T-cell (primary cell): ENCODE results near the gene PDZRN4. TPM values are rescaled to one million over a fixed set of nuclear protein-coding genes. Genes with fewer than 3 reads are reported as not detected.

Experiments
- ATAC-seq, 4 experiments: fragments of 200-7000 bp in 3 of 4; fragments of 150-1000 bp in 1 of 4; cut with Tn5 transposase; replicated peaks in 1 of 4; 1 replicate in 3 of 4; 2 replicates in 1 of 4; pipeline ENCODE4 v1.10.0; 2021; ENCODE audit warnings: moderate library complexity in 3 of 4, mild to moderate bottlenecking in 2 of 4, moderate number of reproducible peaks in 1 of 4
- CTCF ChIA-PET, 2 donors: fragments of 300-600 bp; sonication (Branson Sonifier 250); formaldehyde crosslinking; loops; one replicate each; lab custom pipeline; 2022; ENCODE audit warnings: antibody characterized with exemption in 2 of 2; lab: Charles Lee
- POLR2A ChIA-PET, 2 donors: fragments of 300-600 bp; sonication (Branson Sonifier 250); formaldehyde crosslinking; loops; one replicate each; lab custom pipeline; 2022; ENCODE audit warnings: antibody characterized with exemption in 2 of 2; lab: Charles Lee
- DNase-seq, 35 experiments: peaks; one replicate each; pipeline versions ENCODE4 v3.0.0 to v3.0.0-alpha.2; 2013 to 2023
- H3K27ac ChIP-seq: one replicate; pipeline ENCODE4 v1.5.1; 2013; ENCODE audit warnings: low read length
- H3K27me3 ChIP-seq, 2 experiments: replicated peaks in 1 of 2; 1 replicate in 1 of 2; 2 replicates in 1 of 2; pipeline versions ENCODE4 v1.6.1 to v1.7.0; 2013; ENCODE audit warnings: low read length in 1 of 2, mixed read lengths in 1 of 2; ENCODE audit not compliant: control insufficient read depth in 2 of 2, insufficient read depth in 2 of 2; ENCODE audit errors: extremely low read depth in 1 of 2
- H3K36me3 ChIP-seq, 2 donors: 1 replicate in 1 of 2; 2 replicates in 1 of 2; pipeline versions ENCODE4 v1.6.1 to v1.7.0; 2013; ENCODE audit warnings: low read length in 1 of 2; ENCODE audit not compliant: control insufficient read depth in 2 of 2, insufficient read depth in 1 of 2; ENCODE audit errors: extremely low read depth in 1 of 2
- H3K4me1 ChIP-seq, 2 experiments: 1 replicate in 1 of 2; 2 replicates in 1 of 2; pipeline versions ENCODE4 v1.6.1 to v1.7.0; 2013; ENCODE audit warnings: low read length in 2 of 2, mixed read lengths in 1 of 2; ENCODE audit not compliant: insufficient read depth in 2 of 2, control insufficient read depth in 1 of 2; ENCODE audit errors: extremely low read depth in 1 of 2
- H3K4me3 ChIP-seq, 2 donors: 1 replicate in 1 of 2; 2 replicates in 1 of 2; pipeline versions ENCODE4 v1.5.1 to v1.7.0; 2013; ENCODE audit warnings: mild to moderate bottlenecking in 2 of 2, low read length in 1 of 2, moderate library complexity in 1 of 2; ENCODE audit not compliant: control insufficient read depth in 1 of 2; ENCODE audit errors: extremely low read depth in 1 of 2
- H3K9me3 ChIP-seq: 2 replicates; pipeline ENCODE4 v1.7.0; 2013
- H3K27ac Mint-ChIP-seq, 2 donors: one replicate each; pipeline ENCODE4 v1.8.0; 2020 to 2021; ENCODE audit warnings: mild to moderate bottlenecking in 2 of 2, mixed read lengths in 2 of 2
- H3K27me3 Mint-ChIP-seq, 2 donors: one replicate each; pipeline ENCODE4 v1.8.0; 2021 to 2022; ENCODE audit warnings: mixed read lengths in 2 of 2
- H3K36me3 Mint-ChIP-seq: one replicate; pipeline ENCODE4 v1.8.0; 2021; ENCODE audit warnings: mixed read lengths
- H3K4me1 Mint-ChIP-seq, 3 donors: one replicate each; pipeline ENCODE4 v1.8.0; 2020 to 2022; ENCODE audit warnings: mixed read lengths in 3 of 3, mild to moderate bottlenecking in 1 of 3
- H3K4me3 Mint-ChIP-seq, 3 donors: one replicate each; pipeline ENCODE4 v1.8.0; 2020 to 2022; ENCODE audit warnings: mild to moderate bottlenecking in 3 of 3, mixed read lengths in 3 of 3, moderate library complexity in 3 of 3
- H3K9me3 Mint-ChIP-seq, 3 donors: one replicate each; pipeline ENCODE4 v1.8.0; 2020 to 2022; ENCODE audit warnings: mixed read lengths in 3 of 3
- WGBS: methylation state at CpG from one replicate; pipeline ENCODE4 v1.1.5; 2013; ENCODE audit warnings: missing lambda C conversion rate; ENCODE audit not compliant: insufficient coverage; 5-methylcytosine and 5-hydroxymethylcytosine counted together
- total RNA-seq, 35 experiments: library from RNA in 6 of 35; stranded (reverse) in 6 of 35; fragments of 120-200 nt in 1 of 35; gene quantifications; one replicate each; pipeline versions ENCODE4 v1.2.1 to v1.2.4 and lab custom pipeline; 2013 to 2026

PDZRN4 gene
- total RNA-seq, 5 donors from 2014 or later (not counting 1 experiment from before 2014, with no cell fraction given): not detected

DNA sequence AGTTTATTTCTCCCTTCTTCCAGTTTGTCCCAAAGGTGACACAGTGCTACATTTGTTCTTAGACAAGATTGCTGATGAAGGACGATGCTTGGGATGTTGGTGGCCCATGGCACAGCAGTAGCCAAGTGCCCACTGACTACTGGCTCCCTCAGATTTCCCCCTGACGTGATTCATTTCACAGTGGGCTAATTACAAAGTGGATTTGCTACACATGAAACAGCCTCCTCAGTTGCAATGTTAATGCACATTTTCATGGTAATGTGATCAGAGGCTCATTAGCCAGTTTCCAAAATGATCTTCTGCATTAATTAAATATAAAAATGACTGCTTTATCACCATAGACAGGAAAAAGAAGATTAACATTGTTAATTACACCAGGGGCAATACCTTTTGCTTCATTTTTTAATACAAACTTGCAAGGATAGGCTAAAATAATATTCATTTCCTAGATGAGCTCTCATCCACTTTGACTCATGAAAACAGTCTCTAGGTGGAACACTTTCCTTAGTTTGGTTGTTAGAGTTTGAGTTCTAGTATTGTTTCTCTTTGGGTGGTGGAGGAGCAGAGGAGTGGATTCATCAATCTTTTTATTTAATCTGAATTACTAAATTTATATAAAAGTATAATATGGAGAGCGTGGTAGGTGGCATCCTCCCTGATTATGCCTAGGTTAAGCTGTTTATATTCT, 250.9 kb downstream of the PDZRN4 start:
- ATAC-seq: no peak
- H3K4me3 ChIP-seq: no peak overlapping the region
- H3K36me3 ChIP-seq: no peaks in the 10 kb centered on the region
- ChIA-PET CTCF (no interaction called here), POLR2A (no interaction called here)
- H3K9me3 Mint-ChIP-seq: no peaks in the 10 kb centered on the region
- H3K27ac ChIP-seq: no peak overlapping the region
- H3K27ac Mint-ChIP-seq: no peak overlapping the region
- no peaks in the 10 kb centered on the region for H3K27me3 Mint-ChIP-seq
- no peaks in the 10 kb centered on the region for H3K4me1 Mint-ChIP-seq
- no peak overlapping the region for H3K4me3 Mint-ChIP-seq
- no peaks in the 10 kb centered on the region for H3K9me3 ChIP-seq
- 63% methylated on average over 1 of the region's 3 CpGs for WGBS
- DNase-seq: no peak
- H3K4me1 ChIP-seq: no peaks in the 10 kb centered on the region
- H3K27me3 ChIP-seq: no peaks in the 10 kb centered on the region
- no peaks in the 10 kb centered on the region for H3K36me3 Mint-ChIP-seq

DNA sequence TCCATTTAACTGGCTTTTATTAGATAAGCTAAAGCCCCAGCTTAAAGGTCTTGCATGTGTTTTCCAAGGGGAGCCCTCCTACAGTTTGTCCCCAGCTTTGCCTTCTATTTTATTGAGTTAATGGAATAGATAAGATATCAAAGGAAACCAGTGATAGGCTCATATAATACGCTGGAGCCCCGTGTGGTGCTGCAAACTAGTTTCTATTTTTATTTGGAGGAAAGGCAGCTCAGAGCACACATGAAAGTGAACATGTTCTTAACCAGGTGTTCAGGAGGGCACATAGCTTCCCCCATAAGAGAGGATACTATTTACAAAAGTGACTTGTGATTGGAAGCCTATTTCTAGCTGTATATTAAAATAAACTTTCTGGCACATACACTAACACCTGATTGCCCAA, 251.7 kb downstream of the PDZRN4 start:
- no CpG with 5 or more reads among the region's 2 CpGs for WGBS
- Mint-ChIP-seq H3K27me3 (no peaks in the 10 kb centered on the region), H3K27ac (no peak overlapping the region), H3K36me3 (no peaks in the 10 kb centered on the region), H3K9me3 (no peaks in the 10 kb centered on the region), H3K4me3 (no peak overlapping the region), H3K4me1 (no peaks in the 10 kb centered on the region)
- DNase-seq (no peak), ATAC-seq (no peak)
- Histone ChIP-seq H3K9me3 (no peaks in the 10 kb centered on the region), H3K36me3 (no peaks in the 10 kb centered on the region), H3K4me3 (no peak overlapping the region), H3K27ac (no peak overlapping the region), H3K4me1 (no peaks in the 10 kb centered on the region), H3K27me3 (no peaks in the 10 kb centered on the region)
- POLR2A ChIA-PET: no interaction called here
- CTCF ChIA-PET: no interaction called here

DNA sequence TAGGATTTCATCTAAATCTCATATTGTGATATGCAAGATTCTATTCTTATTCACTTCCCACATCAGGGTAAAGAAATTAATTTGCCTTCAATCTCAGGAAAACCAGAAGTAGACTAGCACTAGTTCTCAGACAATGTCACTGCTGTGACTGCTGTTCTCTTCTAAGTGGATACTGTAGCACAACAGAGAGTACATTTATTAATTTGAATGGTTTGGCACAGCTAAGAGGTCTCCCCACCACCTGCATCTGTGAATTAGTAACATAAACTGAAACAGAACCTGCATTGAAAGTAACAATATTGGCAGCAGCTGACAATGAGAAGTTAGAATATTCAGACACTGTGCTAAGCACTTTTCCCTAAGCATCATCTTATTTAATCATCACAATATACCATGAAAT, 253.1 kb downstream of the PDZRN4 start:
- Mint-ChIP-seq H3K4me1 (no peaks in the 10 kb centered on the region), H3K4me3 (no peak overlapping the region), H3K27ac (no peak overlapping the region), H3K27me3 (no peaks in the 10 kb centered on the region), H3K9me3 (no peaks in the 10 kb centered on the region), H3K36me3 (no peaks in the 10 kb centered on the region)
- POLR2A ChIA-PET: no interaction called here
- no peaks in the 10 kb centered on the region for H3K9me3 ChIP-seq
- H3K27me3 ChIP-seq: no peaks in the 10 kb centered on the region
- no peak overlapping the region for H3K4me3 ChIP-seq
- no peak for DNase-seq
- H3K4me1 ChIP-seq: no peaks in the 10 kb centered on the region
- ATAC-seq: no peak
- CTCF ChIA-PET: interaction anchor here in 1 of 2 donors (0.6 kb wide), 1 partner anchor 107 kb away, joined by 3 read pairs; no protein-coding TSS in a partner anchor
- no peaks in the 10 kb centered on the region for H3K36me3 ChIP-seq
- H3K27ac ChIP-seq: no peak overlapping the region

DNA sequence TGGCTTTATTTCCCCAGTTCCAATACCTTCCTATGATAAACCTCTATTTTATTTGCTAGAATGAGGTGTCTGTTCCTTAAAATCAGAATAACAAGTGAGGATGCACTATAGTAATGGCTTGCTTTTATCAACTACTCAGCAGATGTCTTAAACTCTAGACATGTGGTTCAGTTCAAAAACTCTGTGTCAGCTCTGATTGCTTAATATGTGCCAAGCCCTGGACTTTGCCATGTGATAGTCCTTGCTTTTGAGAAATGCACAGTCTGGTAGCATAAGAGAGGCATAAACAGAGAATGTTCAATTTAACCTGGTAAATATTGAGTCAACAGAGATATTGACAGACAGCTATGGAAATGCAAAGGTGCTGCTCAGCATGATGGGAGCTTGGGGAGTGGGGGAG, 254.8 kb downstream of the PDZRN4 start:
- Mint-ChIP-seq H3K27me3 (no peaks in the 10 kb centered on the region), H3K4me3 (no peak overlapping the region), H3K27ac (no peak overlapping the region), H3K9me3 (no peaks in the 10 kb centered on the region), H3K36me3 (no peaks in the 10 kb centered on the region), H3K4me1 (no peaks in the 10 kb centered on the region)
- no peaks in the 10 kb centered on the region for H3K36me3 ChIP-seq
- H3K4me3 ChIP-seq: no peak overlapping the region
- H3K27ac ChIP-seq: no peak overlapping the region
- POLR2A ChIA-PET: no interaction called here
- CTCF ChIA-PET: no interaction called here
- DNase-seq (no peak), ATAC-seq (no peak)
- no peaks in the 10 kb centered on the region for H3K27me3 ChIP-seq
- H3K9me3 ChIP-seq: no peaks in the 10 kb centered on the region
- H3K4me1 ChIP-seq: no peaks in the 10 kb centered on the region

DNA sequence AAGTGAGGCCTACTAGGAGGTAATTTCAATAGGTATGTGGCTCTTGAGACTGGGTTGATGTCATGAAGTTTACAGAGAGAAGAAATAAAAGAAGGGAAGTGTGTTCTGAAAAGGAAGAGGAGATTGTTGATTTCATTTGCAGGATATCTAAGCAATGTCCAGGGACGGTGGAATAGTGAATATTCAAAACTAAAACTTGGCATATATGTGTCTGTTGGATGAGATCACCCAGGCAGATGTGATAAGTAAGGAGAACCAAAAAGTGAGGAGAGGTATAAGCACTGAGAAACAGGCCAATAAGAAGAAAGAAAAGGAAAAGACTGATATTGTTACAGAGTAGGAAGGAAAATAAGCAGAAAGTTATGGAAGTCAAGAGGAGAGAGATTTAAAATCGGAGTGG, 255.6 kb downstream of the PDZRN4 start:
- ATAC-seq (no peak), DNase-seq (no peak)
- Mint-ChIP-seq H3K36me3 (no peaks in the 10 kb centered on the region), H3K27ac (no peak overlapping the region), H3K27me3 (no peaks in the 10 kb centered on the region), H3K4me3 (no peak overlapping the region), H3K4me1 (no peaks in the 10 kb centered on the region), H3K9me3 (no peaks in the 10 kb centered on the region)
- H3K27ac ChIP-seq: no peak overlapping the region
- H3K9me3 ChIP-seq: no peaks in the 10 kb centered on the region
- H3K36me3 ChIP-seq: no peaks in the 10 kb centered on the region
- no peak overlapping the region for H3K4me3 ChIP-seq
- no peaks in the 10 kb centered on the region for H3K4me1 ChIP-seq
- no peaks in the 10 kb centered on the region for H3K27me3 ChIP-seq
- CTCF ChIA-PET: no interaction called here
- WGBS: 56% methylated on average over 2 of the region's 2 CpGs
- POLR2A ChIA-PET: no interaction called here

DNA sequence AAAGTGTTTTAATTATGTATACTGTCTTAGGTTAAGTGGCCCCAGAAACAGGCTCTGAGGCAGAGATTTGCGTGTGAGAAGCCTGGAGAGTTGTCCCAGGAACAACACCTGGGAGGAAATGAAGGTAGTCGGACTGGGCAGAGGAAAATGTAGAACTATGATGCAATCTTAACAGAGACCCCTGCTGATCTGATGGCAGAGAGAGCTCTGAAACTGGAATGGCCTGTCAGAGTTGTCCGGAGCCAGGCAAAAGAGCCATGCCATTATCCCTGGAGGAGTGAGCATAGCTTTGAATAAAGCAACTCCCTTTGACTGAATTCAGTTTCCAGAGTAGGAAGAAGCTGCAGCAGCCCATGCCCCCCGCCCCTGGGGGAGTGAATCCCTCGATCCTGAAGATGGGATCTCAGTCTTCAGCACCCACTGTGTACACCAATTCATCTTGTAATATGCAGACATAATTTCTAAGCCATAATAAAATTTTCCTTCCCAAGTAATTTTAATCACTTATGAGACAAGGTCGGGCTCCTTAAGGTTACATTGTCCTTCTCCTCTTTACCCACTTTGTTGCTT, 264.8 kb downstream of the PDZRN4 start:
- no peak for ATAC-seq
- no peak overlapping the region for H3K27ac ChIP-seq
- WGBS: 67% methylated on average over 2 of the region's 6 CpGs
- H3K27me3 ChIP-seq: no peaks in the 10 kb centered on the region
- no peak overlapping the region for H3K4me3 ChIP-seq
- POLR2A ChIA-PET: no interaction called here
- DNase-seq: no peak
- no peaks in the 10 kb centered on the region for H3K27me3 Mint-ChIP-seq
- no peaks in the 10 kb centered on the region for H3K4me1 ChIP-seq
- no peaks in the 10 kb centered on the region for H3K36me3 ChIP-seq
- H3K9me3 ChIP-seq: no peaks in the 10 kb centered on the region
- H3K4me1 Mint-ChIP-seq: no peaks in the 10 kb centered on the region
- H3K4me3 Mint-ChIP-seq: no peak overlapping the region
- no peaks in the 10 kb centered on the region for H3K9me3 Mint-ChIP-seq
- H3K27ac Mint-ChIP-seq: no peak overlapping the region
- CTCF ChIA-PET: no interaction called here
- H3K36me3 Mint-ChIP-seq: no peaks in the 10 kb centered on the region

DNA sequence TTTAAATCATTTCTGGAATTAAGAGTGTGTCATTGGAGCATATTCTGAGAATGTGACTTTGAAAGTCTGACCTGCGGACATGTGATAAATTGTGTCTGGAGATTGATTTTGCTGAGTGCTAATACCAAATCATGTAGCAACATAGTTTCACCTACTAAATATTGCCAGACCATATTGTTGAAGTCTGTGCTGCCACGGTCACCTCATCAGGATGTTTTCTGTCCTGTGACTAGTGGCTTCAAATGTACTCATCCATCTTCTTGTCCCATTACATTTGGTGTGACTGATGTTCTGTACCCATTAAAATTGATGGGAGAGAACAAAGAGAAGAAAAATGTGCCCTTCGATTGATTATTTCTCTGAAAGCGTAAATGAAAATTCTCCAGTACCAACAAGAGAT, 265.3 kb downstream of the PDZRN4 start:
- DNase-seq (no peak), ATAC-seq (no peak)
- Mint-ChIP-seq H3K9me3 (no peaks in the 10 kb centered on the region), H3K27ac (no peak overlapping the region), H3K4me1 (no peaks in the 10 kb centered on the region), H3K36me3 (no peaks in the 10 kb centered on the region), H3K27me3 (no peaks in the 10 kb centered on the region), H3K4me3 (no peak overlapping the region)
- Histone ChIP-seq H3K27me3 (no peaks in the 10 kb centered on the region), H3K9me3 (no peaks in the 10 kb centered on the region), H3K36me3 (no peaks in the 10 kb centered on the region), H3K4me3 (no peak overlapping the region), H3K4me1 (no peaks in the 10 kb centered on the region), H3K27ac (no peak overlapping the region)
- CTCF ChIA-PET: no interaction called here
- WGBS: no CpG with 5 or more reads among the region's 4 CpGs
- POLR2A ChIA-PET: no interaction called here
